HG03565 (cell line): ENCODE results near the gene KDM8.
A peak's percentile ranks its signal among the peaks of the same experiment; 100 is the strongest.

Experiments used
- ATAC-seq: cut with Tn5 transposase; IDR thresholded peaks from one replicate; pipeline ENCODE4 v1.9.1; 2021; ENCODE audit warnings: mild to moderate bottlenecking, moderate library complexity; ENCODE audit not compliant: unreplicated experiment

Gene KDM8

GRCh38 chr16:27228621-27229501, 25.5 kb downstream of the KDM8 start:
- no peak for ATAC-seq

- ATAC-seq: no peak
These were observed 26.7 kb downstream of the KDM8 start for GRCh38 chr16:27229891-27230470.

DNA sequence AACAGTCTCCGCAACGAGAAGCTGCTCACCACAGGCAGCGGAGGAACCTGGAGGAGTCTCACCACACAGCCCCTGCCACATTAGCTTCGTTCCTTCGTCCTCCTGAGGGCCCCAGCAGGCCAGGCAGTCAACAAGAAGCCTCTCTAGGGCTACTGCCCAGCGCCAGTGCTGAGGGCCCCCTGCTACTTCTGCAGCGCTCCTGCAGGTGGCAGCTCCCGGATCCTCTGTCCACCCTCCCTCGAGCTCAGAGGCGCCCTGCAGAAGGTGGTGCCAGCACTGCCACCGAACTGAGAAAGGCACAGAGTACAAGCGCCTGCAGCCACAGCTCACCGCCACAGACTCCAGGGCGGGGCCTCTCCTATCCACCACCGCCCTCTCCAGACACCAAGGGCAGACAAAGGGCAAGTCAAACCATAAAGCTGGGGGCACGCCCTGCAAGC, 27.3 kb downstream of the KDM8 start:
- no peak for ATAC-seq

DNA sequence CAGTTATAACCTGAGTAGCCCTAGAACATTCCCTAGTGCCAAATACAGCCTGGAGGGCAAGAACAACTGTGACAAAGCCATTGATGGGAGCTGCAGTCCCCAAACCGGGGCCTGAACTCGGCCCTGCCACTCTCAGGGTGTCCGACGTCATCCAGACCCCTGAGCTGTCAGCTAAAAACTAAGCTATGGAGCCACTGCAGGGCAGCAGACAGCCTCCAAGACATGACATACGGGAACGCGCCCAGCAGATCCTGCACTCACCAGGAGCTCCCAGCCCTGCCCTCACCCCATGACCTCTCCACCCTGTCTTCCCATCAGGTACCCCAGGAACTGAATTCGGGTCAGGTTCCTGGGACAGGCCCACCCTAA, 28.4 kb downstream of the KDM8 start:
- no peak for ATAC-seq

DNA sequence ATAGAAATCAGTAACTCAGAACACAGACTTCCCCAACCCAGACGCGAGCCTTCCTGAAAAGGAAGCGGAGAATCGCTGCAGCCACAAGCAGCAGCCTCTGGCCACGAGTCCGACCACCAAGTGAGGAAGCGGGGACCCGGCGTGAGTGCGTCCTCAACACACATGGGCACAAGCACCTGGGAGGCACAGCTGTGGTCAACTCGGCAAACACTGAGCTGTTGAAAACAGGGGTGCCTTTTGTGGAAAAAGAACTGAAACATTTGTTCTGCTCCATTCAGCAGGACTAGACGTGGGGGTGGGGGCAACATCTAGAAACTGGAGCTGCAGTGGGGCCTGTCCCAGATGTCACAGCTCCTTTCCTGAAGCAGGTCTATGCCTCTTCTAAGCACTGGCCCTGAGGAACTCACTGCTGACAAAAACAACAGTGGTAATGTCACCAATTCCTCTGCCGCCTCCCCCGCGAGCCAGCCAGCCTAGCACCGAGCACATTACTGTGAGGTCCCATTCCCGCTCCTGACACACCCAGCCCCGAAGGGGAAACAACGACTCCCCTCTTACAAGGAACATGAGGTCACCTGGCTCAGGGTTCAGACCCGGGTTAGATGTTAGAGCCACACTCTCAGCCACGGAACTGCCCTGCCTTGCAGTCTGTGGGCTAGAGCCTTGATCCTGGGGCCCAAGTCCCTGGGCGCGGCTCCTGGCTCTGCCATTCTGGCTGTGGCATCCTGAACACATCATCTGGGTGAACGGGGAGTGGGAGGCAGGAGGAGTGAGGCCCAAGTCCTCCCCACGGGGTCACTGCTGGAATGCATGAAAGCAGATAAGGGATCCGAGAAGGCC, 29.0 kb downstream of the KDM8 start:
- ATAC-seq: no peak

DNA sequence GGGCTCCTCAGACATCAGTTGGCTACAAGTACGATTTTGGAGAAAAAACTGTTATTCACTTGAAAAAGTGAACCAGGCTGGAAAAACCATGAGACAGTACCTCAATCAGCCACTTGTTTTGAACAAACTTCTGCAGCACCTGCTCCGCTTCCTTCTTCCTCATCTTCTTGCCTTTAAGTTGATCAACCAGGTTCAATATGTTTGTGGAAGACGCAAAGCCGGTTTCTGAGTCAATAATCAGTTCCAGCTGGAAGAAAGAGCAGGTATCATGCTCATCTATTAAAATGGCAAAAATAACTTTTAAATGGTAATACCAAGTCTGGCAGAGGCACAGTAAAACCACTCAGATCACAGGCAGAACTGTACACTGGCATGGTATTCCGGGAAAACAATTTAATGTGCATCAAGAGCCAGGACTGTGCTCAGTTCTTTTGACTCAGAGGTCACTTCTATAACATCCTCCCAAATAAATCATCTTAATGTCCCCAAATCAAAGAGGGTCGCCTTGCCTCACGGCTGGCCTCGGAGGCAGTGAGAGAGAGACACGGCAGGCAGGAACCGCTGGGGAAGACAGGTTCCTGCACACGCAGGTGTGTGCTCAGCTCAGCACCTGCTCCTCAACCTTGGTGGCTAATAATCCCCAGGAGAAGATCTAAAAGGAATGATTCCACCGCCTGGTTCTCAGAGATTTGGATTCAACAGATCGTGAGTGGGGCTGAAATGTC, 29.7 kb downstream of the KDM8 start:
- no peak for ATAC-seq

GRCh38 chr16:27233731-27234130, 30.4 kb downstream of the KDM8 start:
- no peak for ATAC-seq

DNA sequence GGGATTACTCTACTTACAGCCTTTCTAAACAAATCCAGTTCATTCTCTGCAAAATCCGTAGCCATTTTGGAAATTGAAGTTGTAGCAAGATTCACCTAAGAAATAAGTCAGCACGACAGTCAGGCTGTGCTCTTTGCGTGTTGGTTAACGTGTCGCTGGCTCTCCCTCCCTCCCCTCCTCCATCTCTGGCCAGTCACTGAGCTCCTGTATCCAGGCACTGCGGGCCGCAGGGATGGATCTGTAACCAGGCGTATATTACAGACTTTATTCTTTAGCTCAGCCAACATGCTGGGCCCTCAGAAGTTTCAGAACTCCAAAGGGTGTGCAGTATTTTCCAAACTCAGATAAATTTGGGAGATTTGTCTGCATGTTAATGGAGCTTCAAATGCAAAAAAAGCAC, 30.8 kb downstream of the KDM8 start:
- ATAC-seq: no peak

DNA sequence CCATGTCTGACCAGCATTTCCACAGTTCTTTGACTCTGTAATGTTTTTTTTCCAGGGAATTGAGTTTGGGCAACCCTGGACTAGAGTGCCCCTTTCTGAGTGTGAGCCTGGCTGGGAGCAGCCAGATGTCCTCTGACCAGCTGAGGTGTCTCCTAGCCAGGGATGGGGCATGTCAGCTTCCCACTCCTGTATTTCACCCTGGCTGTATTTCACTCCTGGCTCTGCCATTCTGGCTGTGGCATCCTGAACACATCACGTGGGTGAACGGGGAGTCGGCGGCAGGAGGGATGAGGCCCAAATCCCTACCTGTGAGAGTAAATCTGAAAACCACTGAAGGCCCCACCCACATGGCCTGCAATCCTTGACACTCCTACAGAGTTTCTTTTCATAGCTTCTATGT, 31.3 kb downstream of the KDM8 start:
- ATAC-seq: no peak

- ATAC-seq: no peak
These were observed 32.0 kb downstream of the KDM8 start for GRCh38 chr16:27235055-27235937.

- ATAC-seq: no peak
These were observed 32.6 kb downstream of the KDM8 start for GRCh38 chr16:27235938-27236245.

- ATAC-seq: no peak
These were observed 33.4 kb downstream of the KDM8 start for GRCh38 chr16:27236635-27237218.

- ATAC-seq: peak; percentile 66
These were observed 34.1 kb downstream of the KDM8 start for GRCh38 chr16:27237219-27238015.

- no peak for ATAC-seq
These were observed 34.8 kb downstream of the KDM8 start for GRCh38 chr16:27238016-27238587.

GRCh38 chr16:27238591-27238990, 35.3 kb downstream of the KDM8 start:
- ATAC-seq: no peak

DNA sequence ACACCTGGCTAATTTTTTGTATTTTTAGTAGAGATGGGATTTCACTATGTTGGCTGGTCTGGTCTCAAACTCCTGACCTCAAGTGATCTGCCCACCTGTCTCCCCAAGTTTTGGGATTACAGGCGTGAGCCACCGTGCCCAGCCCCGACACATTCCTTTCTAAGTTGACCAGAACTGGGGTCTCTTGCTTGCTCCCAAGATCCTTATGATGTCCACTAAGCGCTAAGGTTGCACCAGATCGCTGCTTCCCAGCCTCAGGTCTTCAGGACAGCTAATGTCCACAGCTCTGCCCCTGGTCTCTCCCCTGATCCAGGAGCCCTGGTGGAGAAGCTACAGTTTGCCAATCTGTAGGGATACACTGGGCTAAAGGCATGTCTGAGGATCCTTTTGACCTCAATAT, 35.7 kb downstream of the KDM8 start:
- no peak for ATAC-seq

DNA sequence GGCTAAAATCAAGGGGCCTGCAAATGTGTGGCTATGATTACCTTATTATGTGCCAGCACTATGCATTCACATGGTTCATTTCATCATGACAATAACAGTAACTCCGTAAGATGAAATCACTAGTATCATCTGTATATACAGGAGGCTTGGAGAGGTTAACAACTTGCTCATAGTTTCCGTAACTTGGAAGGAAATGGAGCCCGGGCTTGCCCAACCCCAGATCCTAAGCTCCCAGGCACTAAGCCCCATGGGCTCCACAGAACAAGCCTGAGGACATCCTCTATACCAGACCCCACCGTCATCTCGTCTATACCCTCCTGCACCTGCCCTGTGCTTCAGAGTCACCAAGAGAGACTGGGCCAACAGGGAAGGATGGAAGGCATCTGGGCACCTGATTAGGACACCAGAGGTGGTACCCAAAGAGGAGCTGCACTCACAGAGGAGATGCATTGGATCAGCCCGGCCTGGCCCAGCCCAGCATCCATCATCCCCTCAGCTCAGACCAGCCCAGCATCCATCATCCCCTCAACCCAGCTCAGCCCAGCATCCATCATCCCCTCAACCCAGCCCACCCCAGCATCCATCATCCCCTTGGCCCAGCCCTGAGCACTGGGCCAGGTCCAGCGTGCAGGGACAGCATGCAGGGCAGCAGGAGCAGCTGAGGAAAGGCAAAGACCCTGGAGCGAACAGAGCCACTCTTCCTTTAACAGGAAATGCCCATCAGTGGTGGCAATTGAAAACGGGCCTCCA, 36.8 kb downstream of the KDM8 start:
- no peak for ATAC-seq

DNA sequence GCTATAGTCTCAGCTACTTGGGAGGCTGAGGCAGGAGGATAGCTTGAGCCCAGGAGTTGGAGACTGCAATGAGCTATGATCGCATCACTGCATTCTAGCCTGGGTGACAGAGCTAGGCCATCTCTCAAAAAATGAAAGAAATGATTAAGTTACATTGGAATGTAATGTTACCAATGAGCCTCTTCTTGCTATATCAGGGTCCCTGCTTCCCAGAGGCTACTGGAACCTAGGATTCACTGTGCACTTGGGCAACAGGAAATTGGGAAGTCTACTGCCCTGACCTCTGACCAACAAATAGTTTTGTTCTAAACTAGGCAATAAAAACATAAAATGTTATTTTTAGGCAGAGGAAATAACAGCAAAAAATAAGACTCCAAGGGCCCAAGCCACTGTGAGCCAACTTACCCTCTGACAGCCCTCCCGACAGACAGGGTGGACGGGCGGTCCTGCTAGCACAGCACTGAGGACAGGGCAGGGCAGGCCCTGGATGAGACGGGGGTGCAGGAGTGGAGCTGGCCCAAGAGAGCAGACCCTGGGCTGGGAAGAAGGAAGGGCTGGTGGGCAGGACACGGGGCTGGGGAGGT, 37.7 kb downstream of the KDM8 start:
- no peak for ATAC-seq
